Measurements from ENCODE around the gene ACTMAP. TPM values are rescaled to one million over a fixed set of nuclear protein-coding genes. Genes with fewer than 3 reads are reported as not detected.

ACTMAP gene
- total RNA-seq, 1 donor from 2014 or later = 12.7 TPM

DNA sequence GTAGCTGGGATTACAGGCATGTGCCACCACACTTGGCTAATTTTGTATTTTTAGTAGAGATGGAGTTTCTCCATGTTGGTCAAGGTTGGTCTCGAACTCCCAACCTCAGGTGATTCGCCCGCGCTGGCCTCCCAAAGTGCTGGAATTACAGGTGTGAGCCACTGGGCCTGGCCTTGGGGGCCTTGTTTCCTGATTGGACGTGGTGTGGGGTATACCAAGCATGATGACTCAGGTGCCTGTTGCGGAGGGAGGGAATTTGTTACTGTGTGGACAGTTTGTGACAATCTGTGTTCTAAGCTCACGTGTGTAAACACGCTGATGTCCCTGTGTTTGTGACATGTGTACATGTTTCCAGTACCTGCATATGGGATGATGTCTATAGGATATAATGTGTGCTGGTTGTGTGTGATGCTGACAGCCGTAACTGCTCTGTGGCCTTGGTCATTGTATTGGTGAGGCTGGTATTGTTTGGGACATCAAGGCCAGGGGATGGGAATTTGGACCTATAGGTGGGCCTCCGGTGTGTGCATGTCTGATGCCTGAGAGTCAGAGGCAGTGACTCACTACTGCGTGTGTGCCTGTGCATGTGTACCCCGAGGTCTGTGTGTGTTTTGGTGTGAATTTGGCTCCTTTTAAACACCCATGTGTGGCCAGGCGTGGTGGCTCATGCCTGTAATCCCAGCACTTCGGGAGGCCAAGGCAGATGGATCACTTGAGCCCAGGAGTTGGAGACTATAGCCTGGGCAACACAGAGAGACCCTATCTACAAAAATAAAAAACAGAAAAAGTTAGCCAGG is 47.1 kb upstream of the ACTMAP start:
- DNase-seq (no peak), ATAC-seq (ENCODE audit: low read depth) (no peak)
- H3K4me3 Mint-ChIP-seq = peak overlapping the region; percentile 58
- H3K36me3 Mint-ChIP-seq (ENCODE audit: low read depth) = peaks cover 58% of the 10 kb centered on the region
- no peaks in the 10 kb centered on the region for H3K27me3 Mint-ChIP-seq
- ChIA-PET POLR2A (interaction anchor here (0.6 to 9.6 kb wide), 8 partner anchors 11 to 134 kb away, joined by 3 to 287 read pairs (median 10); partner anchors contain the start of genes ACTMAP, COQ8B, ITPKC and MIA), CTCF (interaction anchor here (1.0 to 3.0 kb wide), 3 partner anchors 9 to 75 kb away, joined by 3 to 18 read pairs (median 6); partner anchors contain the start of gene RAB4B)
- H3K9me3 Mint-ChIP-seq = no peaks in the 10 kb centered on the region
- intact Hi-C loops (cut with micrococcal nuclease) = loop anchor here (5.0 kb wide), 2 partner anchors 190 to 355 kb away; partner anchors contain the start of gene SERTAD3
- peaks cover 57% of the 10 kb centered on the region for H3K4me1 Mint-ChIP-seq
- peak overlapping the region; percentile 99 for H3K27ac Mint-ChIP-seq
- TF ChIP-seq, protein P1, sequence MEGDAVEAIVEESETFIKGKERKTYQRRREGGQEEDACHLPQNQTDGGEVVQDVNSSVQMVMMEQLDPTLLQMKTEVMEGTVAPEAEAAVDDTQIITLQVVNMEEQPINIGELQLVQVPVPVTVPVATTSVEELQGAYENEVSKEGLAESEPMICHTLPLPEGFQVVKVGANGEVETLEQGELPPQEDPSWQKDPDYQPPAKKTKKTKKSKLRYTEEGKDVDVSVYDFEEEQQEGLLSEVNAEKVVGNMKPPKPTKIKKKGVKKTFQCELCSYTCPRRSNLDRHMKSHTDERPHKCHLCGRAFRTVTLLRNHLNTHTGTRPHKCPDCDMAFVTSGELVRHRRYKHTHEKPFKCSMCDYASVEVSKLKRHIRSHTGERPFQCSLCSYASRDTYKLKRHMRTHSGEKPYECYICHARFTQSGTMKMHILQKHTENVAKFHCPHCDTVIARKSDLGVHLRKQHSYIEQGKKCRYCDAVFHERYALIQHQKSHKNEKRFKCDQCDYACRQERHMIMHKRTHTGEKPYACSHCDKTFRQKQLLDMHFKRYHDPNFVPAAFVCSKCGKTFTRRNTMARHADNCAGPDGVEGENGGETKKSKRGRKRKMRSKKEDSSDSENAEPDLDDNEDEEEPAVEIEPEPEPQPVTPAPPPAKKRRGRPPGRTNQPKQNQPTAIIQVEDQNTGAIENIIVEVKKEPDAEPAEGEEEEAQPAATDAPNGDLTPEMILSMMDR (IDR thresholded peaks at IDR 0.05) = no peak

DNA sequence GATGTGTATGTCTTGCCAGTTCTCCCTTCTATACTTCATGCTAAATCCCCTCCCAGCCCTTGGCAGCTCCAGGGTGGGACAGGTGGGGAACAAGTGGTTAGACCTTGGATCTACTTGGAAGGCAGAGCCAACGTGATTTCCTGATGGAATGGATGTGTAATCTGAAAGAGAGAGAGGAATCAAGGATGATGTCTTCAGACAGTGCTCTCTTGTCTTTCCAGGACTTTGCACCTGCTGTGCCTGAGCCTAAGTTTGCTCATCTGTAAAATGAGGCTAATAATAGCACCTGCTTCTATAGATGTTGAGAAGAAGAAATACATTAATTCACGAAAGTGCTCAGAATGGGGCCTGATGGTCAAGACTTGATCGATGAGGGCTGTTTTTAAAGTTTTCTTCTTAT is 41.7 kb upstream of the ACTMAP start:
- H3K27me3 Mint-ChIP-seq = no peaks in the 10 kb centered on the region
- H3K4me1 Mint-ChIP-seq = peaks cover 29% of the 10 kb centered on the region
- TF ChIP-seq, protein P1 (IDR thresholded peaks at IDR 0.05) = no peak
- POLR2A ChIA-PET = interaction anchor here (2.8 kb wide), 1 partner anchor 14 kb away, joined by 27 read pairs; the partner anchor contains the start of gene RAB4B
- H3K4me3 Mint-ChIP-seq = no peak overlapping the region
- CTCF ChIA-PET = no interaction called here
- no peaks in the 10 kb centered on the region for H3K9me3 Mint-ChIP-seq
- DNase-seq = no peak
- ATAC-seq (ENCODE audit: low read depth) = no peak
- H3K27ac Mint-ChIP-seq = peak overlapping the region; percentile 76
- intact Hi-C loops (cut with micrococcal nuclease) = no loop called here
- H3K36me3 Mint-ChIP-seq (ENCODE audit: low read depth) = peaks cover 63% of the 10 kb centered on the region

DNA sequence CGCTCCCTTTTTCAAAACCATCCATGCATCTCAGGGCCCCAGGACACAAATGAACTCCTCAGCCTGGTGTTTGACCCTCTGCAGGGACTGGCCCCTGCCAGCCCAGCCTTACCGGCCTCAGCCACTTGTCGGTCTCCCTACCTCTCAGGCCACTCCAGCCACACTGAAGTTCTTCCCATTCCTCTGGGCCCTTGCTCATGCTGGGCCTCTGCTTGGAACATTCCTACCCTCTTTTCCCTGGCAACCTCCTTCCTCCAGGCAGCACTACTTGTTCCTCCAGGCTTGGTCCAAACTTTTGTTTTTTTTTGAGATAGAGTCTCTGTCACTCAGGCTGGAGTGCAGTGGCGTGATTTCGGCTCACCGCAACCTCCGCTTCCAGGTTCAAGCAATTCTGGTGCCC is 41.1 kb upstream of the ACTMAP start:
- Mint-ChIP-seq H3K27me3 (no peaks in the 10 kb centered on the region), H3K4me1 (peaks cover 24% of the 10 kb centered on the region), H3K4me3 (no peak overlapping the region), H3K27ac (peak overlapping the region; percentile 63), H3K36me3 (ENCODE audit: low read depth) (peaks cover 63% of the 10 kb centered on the region), H3K9me3 (no peaks in the 10 kb centered on the region)
- TF ChIP-seq, protein P1 (IDR thresholded peaks at IDR 0.05) = no peak
- ChIA-PET POLR2A (interaction anchor here (2.8 kb wide), 1 partner anchor 13 kb away, joined by 27 read pairs; the partner anchor contains the start of gene RAB4B), CTCF (no interaction called here)
- intact Hi-C loops (cut with micrococcal nuclease) = no loop called here
- ATAC-seq (ENCODE audit: low read depth) (no peak), DNase-seq (no peak)

DNA sequence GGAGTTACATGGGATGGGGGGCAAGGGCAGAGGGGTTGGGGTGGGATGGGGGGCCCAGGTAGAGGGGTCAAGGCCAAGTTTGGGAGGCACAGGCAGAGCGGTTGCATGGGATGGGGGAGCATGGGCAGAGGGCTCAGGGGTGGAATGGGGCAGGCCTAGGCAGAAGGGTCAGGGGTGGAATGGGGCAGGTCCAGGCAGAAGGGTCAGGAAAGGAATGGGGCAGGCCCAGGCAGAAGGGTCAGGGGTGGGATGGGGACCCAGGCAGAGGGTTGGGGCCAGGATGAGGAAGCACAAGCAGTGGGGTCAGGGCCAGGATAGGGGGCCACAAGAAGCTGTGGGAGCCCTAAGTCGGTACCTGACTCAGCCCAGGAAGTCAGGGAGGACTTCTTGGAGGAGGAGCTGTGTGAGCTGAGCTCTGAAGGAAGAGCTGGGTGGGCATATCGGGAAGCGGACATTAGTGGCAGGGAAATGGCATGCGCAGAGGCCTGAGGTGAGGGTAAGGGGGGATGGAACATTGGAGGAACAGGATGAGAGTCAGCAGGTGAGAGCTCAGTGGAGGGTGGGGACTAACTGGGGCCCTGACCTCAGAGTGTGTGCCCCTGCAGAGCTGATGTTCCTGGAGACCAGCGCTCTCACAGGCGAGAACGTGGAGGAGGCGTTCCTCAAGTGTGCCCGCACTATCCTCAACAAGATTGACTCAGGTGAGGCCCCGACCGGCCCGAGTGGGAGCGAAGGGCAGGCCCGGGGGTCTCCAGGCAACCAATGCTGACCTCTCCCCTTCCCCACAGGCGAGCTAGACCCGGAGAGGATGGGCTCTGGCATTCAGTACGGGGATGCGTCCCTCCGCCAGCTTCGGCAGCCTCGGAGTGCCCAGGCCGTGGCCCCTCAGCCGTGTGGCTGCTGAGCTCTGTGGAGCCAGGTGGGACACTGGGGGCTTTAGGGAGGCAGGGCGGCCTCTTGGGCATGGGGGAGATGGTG is 36.1 kb upstream of the ACTMAP start:
- ChIA-PET POLR2A (interaction anchor here (0.6 to 4.3 kb wide), 8 partner anchors 8 to 36 kb away, joined by 3 to 29 read pairs (median 3); partner anchors contain the start of genes ACTMAP, EGLN2 and RAB4B), CTCF (interaction anchor here (0.6 kb wide), 1 partner anchor 20 kb away, joined by 3 read pairs; no protein-coding TSS in a partner anchor)
- Mint-ChIP-seq H3K9me3 (no peaks in the 10 kb centered on the region), H3K4me3 (no peak overlapping the region), H3K4me1 (peaks cover 12% of the 10 kb centered on the region), H3K27me3 (no peaks in the 10 kb centered on the region), H3K36me3 (ENCODE audit: low read depth) (peaks cover 76% of the 10 kb centered on the region), H3K27ac (peak overlapping the region; percentile 41)
- intact Hi-C loops (cut with micrococcal nuclease) = no loop called here
- ATAC-seq (ENCODE audit: low read depth) (no peak), DNase-seq (no peak)
- TF ChIP-seq, protein P1 (IDR thresholded peaks at IDR 0.05) = no peak
